ENCODE measurements around the gene ST7L.

ST7L gene

GRCh38 chr1:112524251-112524650, 94.7 kb downstream of the ST7L start:
- H3K4me3 ChIP-seq: no peak overlapping the region
- no peak overlapping the region for H3K27ac ChIP-seq

- no peak overlapping the region for H3K4me3 ChIP-seq
- peak overlapping the region in 1 of 21 experiments; percentile 10 for H3K27ac ChIP-seq
Measured at GRCh38 chr1:112522621-112523020, 96.3 kb downstream of the ST7L start.

DNA sequence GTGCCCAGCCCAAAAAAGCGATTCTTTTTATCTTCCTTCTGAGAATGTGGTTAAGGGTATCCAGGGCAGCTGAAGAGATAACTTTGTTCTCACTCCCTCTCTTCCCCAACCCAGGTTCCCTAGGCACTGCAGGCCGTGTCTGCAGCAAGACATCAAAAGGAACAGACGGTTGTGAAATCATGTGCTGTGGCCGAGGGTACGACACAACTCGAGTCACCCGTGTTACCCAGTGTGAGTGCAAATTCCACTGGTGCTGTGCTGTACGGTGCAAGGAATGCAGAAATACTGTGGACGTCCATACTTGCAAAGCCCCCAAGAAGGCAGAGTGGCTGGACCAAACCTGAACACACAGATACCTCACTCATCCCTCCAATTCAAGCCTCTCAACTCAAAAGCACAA, 98.8 kb downstream of the ST7L start:
- Histone ChIP-seq H3K27ac (no peak overlapping the region), H3K4me3 (no peak overlapping the region)

- H3K4me3 ChIP-seq: no peak overlapping the region
- H3K27ac ChIP-seq: no peak overlapping the region
Measured at GRCh38 chr1:112518186-112518585, 100.8 kb downstream of the ST7L start.

- no peak overlapping the region for H3K4me3 ChIP-seq
- H3K27ac ChIP-seq: no peak overlapping the region
Measured at GRCh38 chr1:112517646-112518045, 101.3 kb downstream of the ST7L start.

DNA sequence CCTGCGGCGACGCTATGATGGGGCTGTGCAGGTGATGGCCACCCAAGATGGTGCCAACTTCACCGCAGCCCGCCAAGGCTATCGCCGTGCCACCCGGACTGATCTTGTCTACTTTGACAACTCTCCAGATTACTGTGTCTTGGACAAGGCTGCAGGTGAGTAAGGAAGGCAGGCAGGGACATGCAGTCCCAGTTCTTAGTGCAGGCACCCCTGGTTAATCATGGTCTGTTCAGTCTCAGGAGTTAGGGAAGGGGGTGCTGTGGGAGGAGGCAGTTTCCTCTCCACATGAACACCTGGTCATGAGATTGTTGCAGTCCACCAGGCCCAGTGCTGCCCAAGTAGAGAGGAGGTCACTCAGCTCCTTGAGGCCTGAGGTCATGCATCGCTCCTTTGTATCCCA, 101.7 kb downstream of the ST7L start:
- no peak overlapping the region for H3K27ac ChIP-seq
- no peak overlapping the region for H3K4me3 ChIP-seq

- Histone ChIP-seq H3K27ac (no peak overlapping the region), H3K4me3 (no peak overlapping the region)
Measured at GRCh38 chr1:112516141-112516540, 102.8 kb downstream of the ST7L start.

DNA sequence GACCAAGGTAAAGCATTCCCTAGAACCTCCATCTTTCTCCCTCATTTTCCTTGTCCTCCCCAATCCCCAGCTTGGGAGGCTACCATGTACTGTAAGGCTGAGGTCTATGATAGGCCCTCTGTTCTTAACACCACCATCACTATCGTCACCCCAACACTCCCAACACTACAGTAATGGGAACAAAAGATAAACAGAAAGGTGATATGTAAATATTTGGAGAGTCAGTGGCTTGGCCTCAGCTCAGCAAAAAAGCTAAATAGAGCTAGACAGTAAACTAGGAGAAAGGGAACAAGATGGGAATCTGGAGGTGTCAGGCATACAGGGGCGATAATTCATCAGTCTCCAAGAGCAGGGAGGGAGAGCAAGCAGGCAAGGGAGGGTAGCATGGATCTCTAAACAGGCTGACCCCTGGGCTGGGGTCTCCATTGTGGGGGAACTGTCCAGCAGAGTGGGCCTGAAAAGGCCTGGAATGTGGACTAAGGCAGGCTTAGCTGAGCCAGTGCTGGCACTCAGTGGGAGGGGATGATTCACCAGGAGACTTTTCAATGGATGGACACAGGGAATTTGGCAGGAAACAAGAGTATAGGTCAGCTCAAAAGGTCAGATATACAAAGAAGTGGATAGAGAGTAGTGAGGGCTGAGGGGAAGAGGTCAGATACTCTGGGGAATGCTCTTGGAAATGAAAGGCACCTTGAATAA, 103.5 kb downstream of the ST7L start:
- no peak overlapping the region for H3K27ac ChIP-seq
- no peak overlapping the region for H3K4me3 ChIP-seq

- Histone ChIP-seq H3K27ac (no peak overlapping the region), H3K4me3 (no peak overlapping the region)
Measured at GRCh38 chr1:112514901-112515300, 104.0 kb downstream of the ST7L start.

DNA sequence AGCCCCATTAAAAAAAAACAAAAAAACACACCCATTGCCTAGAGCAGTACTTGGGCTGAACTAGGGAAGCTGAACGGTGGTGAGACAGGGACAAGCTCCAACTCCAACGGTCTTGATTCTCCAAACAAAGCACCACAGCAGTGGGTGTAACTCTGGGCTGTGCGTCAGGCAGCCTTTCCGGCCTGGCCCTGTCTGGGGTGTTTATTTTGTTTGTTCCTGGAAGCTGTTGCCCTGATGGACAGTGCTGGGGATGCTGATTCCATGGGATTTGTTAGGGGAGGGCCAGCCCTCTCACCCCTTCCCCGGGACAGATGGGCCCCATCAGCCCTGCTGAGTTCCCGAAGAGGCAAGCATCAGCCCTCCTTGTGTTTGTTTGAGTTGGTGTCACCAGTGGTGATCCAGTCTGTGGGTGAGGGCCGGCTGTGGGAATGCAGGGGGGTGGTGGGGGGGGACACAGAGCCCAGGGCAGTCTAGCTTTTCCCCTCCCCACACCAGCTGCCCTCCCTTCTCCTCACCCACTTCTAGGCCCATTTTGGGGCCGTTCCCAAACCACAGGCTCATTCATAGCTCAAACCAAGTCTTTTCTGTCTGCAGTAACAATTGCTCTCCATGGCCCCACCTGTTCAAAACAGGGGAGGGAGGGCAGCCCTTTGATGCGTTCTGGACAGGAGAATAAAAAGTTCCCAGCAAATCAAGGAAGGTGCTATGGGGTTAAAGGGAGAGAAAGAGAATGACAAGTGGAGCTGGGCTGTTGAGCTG, 105.7 kb downstream of the ST7L start:
- peak overlapping the region in 6 of 21 experiments; percentile 6 to 64 (median 22) for H3K27ac ChIP-seq
- no peak overlapping the region for H3K4me3 ChIP-seq

GRCh38 chr1:112511897-112512296, 107.0 kb downstream of the ST7L start:
- no peak overlapping the region for H3K27ac ChIP-seq
- no peak overlapping the region for H3K4me3 ChIP-seq

- H3K27ac ChIP-seq: no peak overlapping the region
- no peak overlapping the region for H3K4me3 ChIP-seq
Measured at GRCh38 chr1:112510340-112510739, 108.6 kb downstream of the ST7L start.

DNA sequence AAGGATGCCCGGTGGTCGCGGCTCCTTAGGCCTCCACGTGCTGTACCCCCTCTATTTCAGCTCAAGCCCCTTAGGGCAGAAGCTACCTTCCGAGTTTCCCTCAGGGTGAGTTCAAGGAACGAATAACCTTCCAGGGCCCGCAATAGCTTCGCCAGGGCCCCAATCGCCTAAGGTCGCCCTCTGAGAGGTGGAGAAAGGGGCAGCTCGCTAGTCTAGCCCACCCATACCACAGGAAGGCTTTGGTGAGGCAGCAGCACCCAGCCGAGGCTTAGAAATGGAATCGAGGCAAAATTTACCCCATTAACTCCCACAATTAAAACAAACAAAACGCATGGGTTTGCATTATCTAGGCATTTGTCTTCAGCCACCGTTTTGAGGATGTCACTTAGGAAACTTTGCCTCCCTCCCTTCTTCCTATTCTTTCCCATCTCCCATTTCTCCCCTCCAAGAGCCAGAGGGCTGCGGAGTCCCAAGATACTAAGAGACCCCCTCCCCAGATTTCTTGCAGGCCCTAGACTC, 109.2 kb downstream of the ST7L start:
- Histone ChIP-seq H3K27ac (peak overlapping the region in 1 of 21 experiments; percentile 20), H3K4me3 (peak overlapping the region in 1 of 7 experiments; percentile 57)

DNA sequence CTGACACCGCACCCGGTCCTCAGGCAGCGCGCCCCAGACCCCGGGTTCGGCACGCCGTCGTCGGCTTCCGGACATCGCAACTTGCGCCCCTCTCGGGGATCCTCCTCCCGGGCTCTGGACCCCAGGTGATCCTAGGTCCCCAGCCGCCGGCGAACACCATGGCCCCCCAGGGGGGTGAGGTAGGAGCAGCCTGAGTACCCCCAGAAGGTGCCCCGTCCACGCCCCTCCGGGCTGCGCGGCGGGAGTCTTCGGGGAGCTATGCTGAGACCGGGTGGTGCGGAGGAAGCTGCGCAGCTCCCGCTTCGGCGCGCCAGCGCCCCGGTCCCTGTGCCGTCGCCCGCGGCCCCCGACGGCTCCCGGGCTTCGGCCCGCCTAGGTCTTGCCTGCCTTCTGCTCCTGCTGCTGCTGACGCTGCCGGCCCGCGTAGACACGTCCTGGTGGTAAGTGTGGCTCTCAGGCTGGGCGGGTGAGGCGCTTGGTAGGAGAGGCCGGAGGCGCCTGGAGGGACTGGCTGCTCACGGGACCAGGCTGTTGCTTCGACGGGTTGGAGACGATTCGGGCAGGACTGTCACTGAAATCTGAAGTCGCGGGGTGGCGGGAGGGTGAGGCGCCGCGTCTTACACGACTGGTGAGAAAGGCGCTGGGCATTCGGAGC, 109.8 kb downstream of the ST7L start:
- H3K4me3 ChIP-seq: peak overlapping the region; percentile 37 to 57 (median 51)
- H3K27ac ChIP-seq: peak overlapping the region in 7 of 21 experiments; percentile 6 to 45 (median 21)

GRCh38 chr1:112508278-112509004, 110.5 kb downstream of the ST7L start, which contains the start of gene WNT2B:
Gene WNT2B, plus strand, starts transcription at chr1:112508965. Its CDS starts 298 bp downstream, at chr1:112509263.
- peak within 1 kb of the TSS; percentile 37 to 57 (median 51) for H3K4me3 ChIP-seq
- peak within 1 kb of the TSS in 7 of 21 experiments; percentile 6 to 45 (median 21) for H3K27ac ChIP-seq

- Histone ChIP-seq H3K27ac (no peak overlapping the region), H3K4me3 (peak overlapping the region; percentile 37 to 57 (median 51))
Measured at GRCh38 chr1:112507921-112508277, 111.0 kb downstream of the ST7L start.

GRCh38 chr1:112507336-112507735, 111.6 kb downstream of the ST7L start:
- Histone ChIP-seq H3K4me3 (no peak overlapping the region), H3K27ac (no peak overlapping the region)

DNA sequence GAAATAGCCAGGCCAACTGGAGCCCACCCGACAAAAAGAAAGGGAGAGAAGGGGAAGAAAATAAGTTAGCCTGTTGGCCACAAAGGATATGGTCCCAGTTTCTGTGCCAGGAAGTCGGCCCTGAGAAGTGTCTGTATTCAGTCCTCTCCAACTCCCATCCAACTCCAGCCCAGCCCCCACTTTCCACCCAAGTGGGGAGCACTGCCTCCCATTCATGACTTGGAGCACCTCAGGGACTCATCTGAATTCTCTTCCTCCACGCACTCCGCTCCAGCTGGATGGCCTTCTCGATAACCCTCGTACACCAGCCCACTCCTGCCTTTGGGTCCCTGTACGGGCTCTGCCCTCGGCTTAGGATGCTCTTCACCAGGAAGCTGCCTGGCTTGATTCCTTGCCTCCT, 112.2 kb downstream of the ST7L start:
- Histone ChIP-seq H3K27ac (no peak overlapping the region), H3K4me3 (no peak overlapping the region)

GRCh38 chr1:112506306-112506705, 112.6 kb downstream of the ST7L start:
- H3K4me3 ChIP-seq: no peak overlapping the region
- H3K27ac ChIP-seq: no peak overlapping the region

GRCh38 chr1:112505878-112506277, 113.1 kb downstream of the ST7L start:
- H3K4me3 ChIP-seq: no peak overlapping the region
- no peak overlapping the region for H3K27ac ChIP-seq

Data from skin epidermis (tissue), 12 donors.